Brain microvascular endothelial cell (primary cell): ENCODE measurements around the gene PITPNM1.
"Not testable (repeated sequence)": the region's sequence is repeated elsewhere in the genome, so short reads cannot be mapped to it uniquely, and the experiment has no call there.

Experiments used
- DNase-seq: peaks from one replicate; pipeline ENCODE4 v3.0.0-alpha.2; 2020
- H3K27ac ChIP-seq: fragments of 250-450 bp; sonication (Bioruptor Pico); 2 replicates; pipeline ENCODE4 v1.5.1; 2020; ENCODE audit warnings: mild to moderate bottlenecking, moderate library complexity
- H3K27me3 ChIP-seq: fragments of 250-450 bp; sonication (Bioruptor Pico); replicated peaks from 2 replicates; pipeline ENCODE4 v1.5.1; 2020; ENCODE audit warnings: mild to moderate bottlenecking
- H3K36me3 ChIP-seq: fragments of 250-450 bp; sonication (Bioruptor Pico); replicated peaks from 2 replicates; pipeline ENCODE4 v1.5.1; 2020; ENCODE audit warnings: mild to moderate bottlenecking
- H3K4me3 ChIP-seq: 2 replicates; pipeline ENCODE4 v1.5.1; 2011; ENCODE audit warnings: low read depth, mild to moderate bottlenecking, control low read depth, low read length, moderate library complexity
- CTCF ChIP-seq: IDR thresholded peaks from 2 replicates; pipeline ENCODE4 v1.5.1; 2011; ENCODE audit warnings: low read depth, mild to moderate bottlenecking, moderate library complexity, low read length, control low read depth, inconsistent platforms; ENCODE audit errors: missing control alignments
- in situ Hi-C: cut with HindIII; loops from 2 replicates; pipeline ENCODE4 v1.10.0; 2017; ENCODE audit warnings: low sequenced_read_pairs, low pct_ligation_motif_present

Gene PITPNM1

GRCh38 chr11:67466962-67467771 is 38.0 kb downstream of the PITPNM1 start:
- Histone ChIP-seq H3K4me3 (no peak overlapping the region), H3K36me3 (no peaks in the 10 kb centered on the region), H3K27ac (no peak overlapping the region), H3K27me3 (no peaks in the 10 kb centered on the region)
- in situ Hi-C loops, result no loop called here
- TF ChIP-seq CTCF, result no peak
- DNase-seq, result no peak

DNA sequence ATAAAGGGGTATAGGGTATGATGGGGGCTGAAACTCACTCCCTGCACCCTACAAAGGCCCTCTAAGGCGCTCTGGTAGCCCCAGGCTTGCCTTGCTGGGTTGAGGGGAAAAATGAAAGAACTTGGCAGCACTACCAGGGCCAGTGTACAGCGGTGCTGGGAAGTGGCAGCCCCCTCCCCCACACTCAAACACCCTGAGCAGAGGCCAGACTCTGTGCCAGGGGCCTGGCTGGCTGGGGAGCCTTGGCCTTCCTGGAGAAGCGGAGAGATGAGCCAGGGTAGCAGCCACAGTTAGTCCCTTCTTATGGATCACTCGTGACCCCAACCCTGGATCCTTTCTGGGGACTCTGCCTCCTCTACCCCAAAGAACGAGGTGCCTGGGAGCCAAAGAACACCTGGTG is 38.8 kb downstream of the PITPNM1 start:
- H3K4me3 ChIP-seq, result no peak overlapping the region
- H3K36me3 ChIP-seq, result no peaks in the 10 kb centered on the region
- no peak for DNase-seq
- no peak for TF ChIP-seq CTCF
- no peaks in the 10 kb centered on the region for H3K27me3 ChIP-seq
- no peak overlapping the region for H3K27ac ChIP-seq
- in situ Hi-C loops, result no loop called here

DNA sequence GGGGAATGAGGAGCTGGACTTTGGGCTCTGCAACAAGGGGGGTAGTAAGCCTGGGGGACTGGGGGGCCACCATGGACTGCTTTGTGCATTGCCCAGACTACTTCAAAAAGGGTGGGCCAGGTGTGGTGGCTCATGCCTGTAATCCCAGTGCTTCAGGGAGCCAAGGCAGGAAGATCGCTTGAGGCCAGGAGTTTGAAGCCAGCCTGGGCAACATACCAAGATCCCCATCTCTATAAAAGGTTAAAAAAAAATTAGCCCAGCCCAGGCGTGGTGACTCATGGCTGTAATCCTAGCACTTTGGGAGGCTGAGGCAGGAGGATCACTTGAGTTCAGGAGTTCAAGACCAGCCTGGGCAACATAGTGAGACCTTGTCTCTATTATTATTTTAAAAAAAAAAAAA is 39.6 kb downstream of the PITPNM1 start:
- in situ Hi-C loops, H3K36me3 ChIP-seq, H3K27ac ChIP-seq, DNase-seq, H3K27me3 ChIP-seq: not testable (repeated sequence)
- H3K4me3 ChIP-seq, result peak overlapping the region; percentile 70

DNA sequence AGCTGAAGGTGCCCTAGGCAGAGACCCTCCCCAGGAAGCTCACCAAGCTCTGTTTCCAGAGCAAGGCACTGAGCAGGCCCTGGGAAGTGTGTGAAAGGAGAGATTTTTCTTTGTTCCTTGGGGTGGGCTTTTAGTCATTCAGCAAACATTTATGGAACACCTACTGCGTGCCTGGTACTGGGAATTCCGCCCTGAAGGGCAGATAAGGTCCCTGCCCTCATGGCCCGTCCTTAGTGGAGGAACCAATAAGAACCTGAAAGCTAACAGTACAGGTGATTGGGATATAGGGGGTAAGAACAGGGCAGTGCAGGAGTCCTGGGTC is 40.0 kb downstream of the PITPNM1 start:
- H3K27ac ChIP-seq, result peak overlapping the region; percentile 55
- no peak for DNase-seq
- TF ChIP-seq CTCF, result no peak

GRCh38 chr11:67464411-67465188 is 40.6 kb downstream of the PITPNM1 start:
- TF ChIP-seq CTCF, result no peak
- no peaks in the 10 kb centered on the region for H3K36me3 ChIP-seq
- DNase-seq, result peak; percentile 62
- in situ Hi-C loops, result no loop called here
- H3K27me3 ChIP-seq, result no peaks in the 10 kb centered on the region
- H3K4me3 ChIP-seq, result peak overlapping the region; percentile 70
- H3K27ac ChIP-seq, result peak overlapping the region; percentile 77

More for the DNA sequence above, 40.0 kb downstream of the PITPNM1 start:
- H3K36me3 ChIP-seq, result no peaks in the 10 kb centered on the region
- in situ Hi-C loops, result no loop called here
- H3K4me3 ChIP-seq, result peak overlapping the region; percentile 70
- no peaks in the 10 kb centered on the region for H3K27me3 ChIP-seq

- DNase-seq, result peak; percentile 72
- in situ Hi-C loops, result no loop called here
- peak overlapping the region; percentile 77 for H3K27ac ChIP-seq
- TF ChIP-seq CTCF, result no peak
- no peaks in the 10 kb centered on the region for H3K36me3 ChIP-seq
- H3K27me3 ChIP-seq, result no peaks in the 10 kb centered on the region
- peak overlapping the region; percentile 70 for H3K4me3 ChIP-seq
Observed at GRCh38 chr11:67463680-67464410, 41.3 kb downstream of the PITPNM1 start.
